ENCODE results near the gene RING1.

Gene RING1

DNA sequence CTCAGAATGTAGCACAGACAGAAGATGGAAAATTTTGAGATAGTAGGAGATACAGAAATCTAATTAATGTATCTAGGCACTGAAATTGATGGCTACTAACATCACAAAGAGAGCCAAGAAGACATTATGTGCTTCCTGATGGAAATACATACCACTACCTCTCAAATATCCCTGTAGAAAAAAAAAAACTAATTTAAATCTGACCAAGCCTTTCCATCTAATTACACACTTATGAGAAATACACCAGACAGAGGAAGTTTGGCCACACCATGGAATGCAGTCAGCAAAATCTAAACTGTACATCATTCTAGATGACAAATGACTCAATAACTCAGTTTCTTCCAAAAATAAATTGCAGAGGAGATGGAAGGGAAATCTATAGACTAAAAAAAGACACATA lies 44.5 kb downstream of the RING1 start:
- Histone ChIP-seq H3K79me2 (no peaks in the 10 kb centered on the region), H3K4me2 (ENCODE audit: low read length) (no peak overlapping the region), H3K36me3 (ENCODE audit: control insufficient read depth, insufficient read depth, low read length) (no peaks in the 10 kb centered on the region), H3K4me1 (peaks cover 10% of the 10 kb centered on the region), H3K27ac (no peak overlapping the region), H3K27me3 (ENCODE audit: control insufficient read depth, insufficient read depth, low read length) (no peaks in the 10 kb centered on the region), H3K9ac (no peak overlapping the region), H3K9me3 (ENCODE audit: control insufficient read depth, low read length) (no peaks in the 10 kb centered on the region), H2AFZ (no peak overlapping the region), H3K4me3 (ENCODE audit: low read depth, low read length) (no peak overlapping the region)
- TF ChIP-seq, protein P1, sequence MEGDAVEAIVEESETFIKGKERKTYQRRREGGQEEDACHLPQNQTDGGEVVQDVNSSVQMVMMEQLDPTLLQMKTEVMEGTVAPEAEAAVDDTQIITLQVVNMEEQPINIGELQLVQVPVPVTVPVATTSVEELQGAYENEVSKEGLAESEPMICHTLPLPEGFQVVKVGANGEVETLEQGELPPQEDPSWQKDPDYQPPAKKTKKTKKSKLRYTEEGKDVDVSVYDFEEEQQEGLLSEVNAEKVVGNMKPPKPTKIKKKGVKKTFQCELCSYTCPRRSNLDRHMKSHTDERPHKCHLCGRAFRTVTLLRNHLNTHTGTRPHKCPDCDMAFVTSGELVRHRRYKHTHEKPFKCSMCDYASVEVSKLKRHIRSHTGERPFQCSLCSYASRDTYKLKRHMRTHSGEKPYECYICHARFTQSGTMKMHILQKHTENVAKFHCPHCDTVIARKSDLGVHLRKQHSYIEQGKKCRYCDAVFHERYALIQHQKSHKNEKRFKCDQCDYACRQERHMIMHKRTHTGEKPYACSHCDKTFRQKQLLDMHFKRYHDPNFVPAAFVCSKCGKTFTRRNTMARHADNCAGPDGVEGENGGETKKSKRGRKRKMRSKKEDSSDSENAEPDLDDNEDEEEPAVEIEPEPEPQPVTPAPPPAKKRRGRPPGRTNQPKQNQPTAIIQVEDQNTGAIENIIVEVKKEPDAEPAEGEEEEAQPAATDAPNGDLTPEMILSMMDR (IDR thresholded peaks at IDR 0.05) = no peak

DNA sequence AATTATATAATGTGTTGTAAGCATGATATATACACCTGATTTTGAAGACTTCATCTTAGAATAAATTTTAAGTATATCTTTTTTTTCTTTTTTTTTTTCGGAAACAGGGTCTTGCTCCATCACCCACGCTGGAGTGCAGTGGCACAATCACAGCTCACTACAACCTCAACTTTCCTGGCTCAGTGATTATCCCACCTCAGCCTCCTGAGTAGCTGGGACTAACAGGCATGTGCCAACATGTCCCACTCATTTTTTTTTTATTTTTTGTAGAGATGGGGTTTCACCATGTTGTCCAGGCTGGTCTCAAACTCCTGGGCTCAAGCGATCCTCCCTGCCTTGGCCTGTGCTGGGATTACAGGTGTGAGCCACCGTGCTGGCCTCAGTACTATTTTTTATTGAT lies 46.3 kb downstream of the RING1 start:
- Histone ChIP-seq H3K4me3 (ENCODE audit: low read depth, low read length) (no peak overlapping the region), H3K36me3 (ENCODE audit: control insufficient read depth, insufficient read depth, low read length) (no peaks in the 10 kb centered on the region), H3K9ac (no peak overlapping the region), H2AFZ (no peak overlapping the region), H3K27me3 (ENCODE audit: control insufficient read depth, insufficient read depth, low read length) (no peaks in the 10 kb centered on the region), H3K4me1 (peaks cover 4% of the 10 kb centered on the region), H3K4me2 (ENCODE audit: low read length) (no peak overlapping the region), H3K9me3 (ENCODE audit: control insufficient read depth, low read length) (no peaks in the 10 kb centered on the region), H3K79me2 (no peaks in the 10 kb centered on the region), H3K27ac (no peak overlapping the region)
- TF ChIP-seq, protein P1 (IDR thresholded peaks at IDR 0.05) = no peak

DNA sequence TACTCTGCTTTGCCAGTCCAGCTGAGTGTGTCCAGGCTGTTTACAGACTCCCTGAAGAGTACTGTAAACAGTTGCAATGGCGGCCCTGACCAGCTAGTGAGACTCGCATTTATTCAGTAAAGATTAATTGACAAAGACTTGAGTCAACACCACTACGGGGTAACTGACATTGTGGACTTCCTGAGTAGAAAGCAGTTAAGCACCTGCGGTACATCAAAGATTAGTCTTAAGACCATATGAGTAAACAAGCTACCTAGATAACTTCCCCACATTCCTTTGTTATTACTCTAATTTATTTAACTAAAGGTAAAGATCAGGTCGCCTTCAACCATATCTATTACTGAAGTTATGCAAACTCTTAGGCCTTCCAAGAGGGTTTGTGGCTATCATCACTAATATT lies 50.7 kb downstream of the RING1 start:
- H3K4me3 ChIP-seq (ENCODE audit: low read depth, low read length) = no peak overlapping the region
- TF ChIP-seq, protein P1 (IDR thresholded peaks at IDR 0.05) = no peak
- H3K9ac ChIP-seq = no peak overlapping the region
- H3K27me3 ChIP-seq (ENCODE audit: control insufficient read depth, insufficient read depth, low read length) = no peaks in the 10 kb centered on the region
- no peaks in the 10 kb centered on the region for H3K4me1 ChIP-seq
- H3K27ac ChIP-seq = no peak overlapping the region
- H3K36me3 ChIP-seq (ENCODE audit: control insufficient read depth, insufficient read depth, low read length) = no peaks in the 10 kb centered on the region
- H3K4me2 ChIP-seq (ENCODE audit: low read length) = no peak overlapping the region
- H2AFZ ChIP-seq = no peak overlapping the region
- no peaks in the 10 kb centered on the region for H3K79me2 ChIP-seq
- no peaks in the 10 kb centered on the region for H3K9me3 ChIP-seq (ENCODE audit: control insufficient read depth, low read length)
